Muscle layer of duodenum (tissue), 2 donors: ENCODE measurements around the gene ZDHHC18.

ENCODE experiments used
- H3K27ac ChIP-seq: one replicate; pipeline ENCODE4 v1.7.0; 2013; ENCODE audit warnings: mild to moderate bottlenecking, low read length
- H3K27me3 ChIP-seq: one replicate; pipeline ENCODE4 v1.7.0; 2013; ENCODE audit warnings: low read depth, mild to moderate bottlenecking, control low read depth, low read length
- H3K36me3 ChIP-seq, 2 donors: one replicate each; pipeline ENCODE4 v1.7.0; 2013; ENCODE audit warnings: low read length in 2 of 2, control low read depth in 1 of 2, mild to moderate bottlenecking in 1 of 2; ENCODE audit not compliant: insufficient read depth in 2 of 2, control insufficient read depth in 1 of 2
- H3K4me1 ChIP-seq, 2 donors: one replicate each; pipeline ENCODE4 v1.7.0; 2013; ENCODE audit warnings: low read length in 2 of 2, mild to moderate bottlenecking in 2 of 2, control low read depth in 1 of 2, moderate library complexity in 1 of 2; ENCODE audit not compliant: insufficient read depth in 2 of 2, control insufficient read depth in 1 of 2
- H3K4me3 ChIP-seq, 2 donors: one replicate each; pipeline ENCODE4 v1.7.0; 2013; ENCODE audit warnings: low read length in 2 of 2, low read depth in 1 of 2, mild to moderate bottlenecking in 1 of 2
- H3K9me3 ChIP-seq, 2 donors: one replicate each; pipeline ENCODE4 v1.7.0; 2013; ENCODE audit warnings: low read length in 2 of 2, control low read depth in 1 of 2, mild to moderate bottlenecking in 1 of 2; ENCODE audit not compliant: control insufficient read depth in 1 of 2
- donor health status: healthy.

The ZDHHC18 gene

DNA sequence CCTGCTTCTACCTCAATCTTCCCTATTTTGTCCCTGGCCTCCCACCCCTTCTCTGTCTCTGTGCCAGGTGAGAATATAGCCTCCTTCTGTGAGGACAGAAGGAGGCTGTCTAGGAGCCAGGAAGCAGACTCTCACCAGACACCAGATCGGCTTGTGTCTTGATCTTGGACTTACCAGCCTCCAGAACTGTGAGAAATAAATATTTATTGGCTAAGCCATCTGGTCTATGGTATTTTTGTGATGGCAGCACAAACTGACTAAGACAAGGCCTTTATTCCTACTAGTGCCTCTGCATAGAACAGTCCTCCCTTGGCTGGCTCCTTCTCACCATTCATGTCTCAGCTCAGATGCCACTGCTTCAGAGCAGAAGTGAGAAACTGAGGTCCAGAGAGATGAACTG, 61.7 kb downstream of the ZDHHC18 start:
- Histone ChIP-seq H3K27me3 (no peaks in the 10 kb centered on the region), H3K4me3 (no peak overlapping the region), H3K4me1 (peaks cover 12 to 19% of the 10 kb centered on the region in 2 donors), H3K27ac (no peak overlapping the region), H3K9me3 (no peaks in the 10 kb centered on the region), H3K36me3 (peaks cover 48 to 68% of the 10 kb centered on the region in 2 donors)

GRCh38 chr1:26889551-26890466, 63.3 kb downstream of the ZDHHC18 start, which contains the start of gene GPN2:
Gene GPN2, minus strand, starts transcription at chr1:26890283. Its CDS starts 187 bp downstream, at chr1:26890096.
- peak within 1 kb of the TSS; percentile 84 to 97 for H3K4me3 ChIP-seq
- no peaks in the 10 kb centered on the region for H3K9me3 ChIP-seq
- peaks cover 12 to 19% of the 10 kb centered on the region in 2 donors for H3K4me1 ChIP-seq
- H3K27me3 ChIP-seq, result no peaks in the 10 kb centered on the region
- peak within 1 kb of the TSS; percentile 92 for H3K27ac ChIP-seq
- H3K36me3 ChIP-seq, result peaks cover 42 to 68% of the 10 kb centered on the region in 2 donors

DNA sequence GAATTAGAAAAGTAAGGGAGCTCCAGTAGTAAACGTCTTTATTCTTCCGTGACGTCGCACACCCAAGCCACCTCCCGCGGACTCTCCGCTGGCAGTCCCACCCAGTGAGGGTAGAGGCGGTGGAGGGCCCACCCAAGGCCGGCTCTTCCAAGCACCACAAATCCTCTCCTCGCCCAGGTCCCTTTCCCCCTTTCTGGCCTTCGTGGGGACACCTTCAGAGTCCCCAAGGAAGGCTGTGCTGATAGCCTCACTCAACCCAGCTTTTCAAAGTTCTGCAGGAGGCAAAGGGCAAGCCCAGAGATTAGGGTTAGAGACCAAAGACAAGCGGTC, 63.9 kb downstream of the ZDHHC18 start:
- Histone ChIP-seq H3K27ac (peak overlapping the region; percentile 92), H3K36me3 (peaks cover 37 to 68% of the 10 kb centered on the region in 2 donors), H3K4me3 (peak overlapping the region; percentile 84 to 97), H3K4me1 (peaks cover 12 to 19% of the 10 kb centered on the region in 2 donors), H3K9me3 (no peaks in the 10 kb centered on the region), H3K27me3 (no peaks in the 10 kb centered on the region)

GRCh38 chr1:26894263-26894662, 67.8 kb downstream of the ZDHHC18 start:
- H3K36me3 ChIP-seq, result peaks cover 30 to 56% of the 10 kb centered on the region in 2 donors
- no peak overlapping the region for H3K4me3 ChIP-seq
- H3K27me3 ChIP-seq, result no peaks in the 10 kb centered on the region
- peaks cover 10 to 19% of the 10 kb centered on the region in 2 donors for H3K4me1 ChIP-seq
- no peaks in the 10 kb centered on the region for H3K9me3 ChIP-seq
- no peak overlapping the region for H3K27ac ChIP-seq

DNA sequence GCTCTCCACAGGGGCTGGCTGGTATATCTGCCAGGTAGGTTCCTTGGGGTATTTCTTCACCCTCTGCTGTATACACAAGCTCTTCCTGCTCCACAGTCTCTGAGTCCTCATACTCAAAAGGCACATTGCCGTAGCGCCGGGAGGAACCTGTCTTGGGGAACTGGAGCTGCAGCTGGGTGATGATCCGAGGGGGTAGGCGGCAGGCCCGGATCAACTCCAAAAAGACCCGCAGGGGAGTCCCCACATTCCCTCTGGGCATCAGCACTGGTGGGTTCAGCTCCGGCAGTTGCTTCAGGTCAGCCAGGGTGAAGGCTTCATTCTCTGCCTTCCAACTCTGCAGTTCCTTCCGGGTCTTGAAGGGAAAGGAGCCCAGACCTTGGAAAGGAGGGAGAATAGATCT, 70.9 kb downstream of the ZDHHC18 start:
- Histone ChIP-seq H3K36me3 (peaks cover 26 to 56% of the 10 kb centered on the region in 2 donors), H3K27me3 (no peaks in the 10 kb centered on the region), H3K4me3 (no peak overlapping the region), H3K9me3 (no peaks in the 10 kb centered on the region), H3K27ac (no peak overlapping the region), H3K4me1 (peaks cover 8 to 20% of the 10 kb centered on the region in 2 donors)

- H3K4me1 ChIP-seq, result peaks cover 8 to 20% of the 10 kb centered on the region in 2 donors
- H3K27me3 ChIP-seq, result no peaks in the 10 kb centered on the region
- H3K9me3 ChIP-seq, result no peaks in the 10 kb centered on the region
Observed at GRCh38 chr1:26900001-26900814, 73.7 kb downstream of the ZDHHC18 start, which contains the start of gene GPATCH3. Gene GPATCH3, minus strand, starts transcription at chr1:26900467. Its CDS starts 25 bp downstream, at chr1:26900442.

DNA sequence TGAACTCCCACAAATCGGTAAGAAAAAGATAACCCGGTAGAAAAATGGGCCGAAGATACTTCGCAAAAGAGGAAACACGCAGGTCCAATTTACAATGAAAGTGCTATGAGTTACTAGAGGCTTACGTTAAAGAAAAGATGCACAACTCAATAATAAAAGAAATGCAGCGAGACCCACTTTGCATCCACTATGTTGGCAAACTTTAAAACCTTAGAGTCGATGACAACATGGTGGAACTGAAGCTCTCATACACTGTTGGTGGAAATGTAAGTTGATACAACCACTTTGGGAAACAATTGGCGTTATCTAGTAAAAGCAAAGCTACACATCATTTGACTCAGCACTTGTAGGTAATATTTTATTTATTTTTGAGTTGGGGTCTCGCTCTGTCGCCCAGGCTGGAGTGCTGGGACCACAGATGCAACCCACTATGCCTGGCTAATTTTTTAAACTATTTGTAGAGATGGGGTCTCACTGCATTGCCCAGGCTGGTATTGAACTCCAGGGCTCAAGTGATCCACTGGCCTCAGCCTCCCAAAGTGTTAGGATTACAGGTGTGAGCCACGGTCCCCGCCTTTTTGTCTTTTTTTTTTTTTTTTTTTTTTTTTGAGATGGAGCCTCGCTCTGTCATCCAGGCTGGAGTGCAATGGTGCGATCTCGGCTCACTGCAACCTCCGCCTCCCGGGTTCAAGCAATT, 74.5 kb downstream of the ZDHHC18 start:
- Histone ChIP-seq H3K4me1 (peaks cover 8 to 20% of the 10 kb centered on the region in 2 donors), H3K36me3 (peaks cover 11 to 20% of the 10 kb centered on the region in 2 donors), H3K27ac (peak overlapping the region; percentile 93), H3K9me3 (no peaks in the 10 kb centered on the region), H3K4me3 (peak overlapping the region; percentile 88 to 100), H3K27me3 (no peaks in the 10 kb centered on the region)

More at GRCh38 chr1:26900001-26900814, 73.7 kb downstream of the ZDHHC18 start, which contains the start of gene GPATCH3:
- H3K4me3 ChIP-seq, result peak within 1 kb of the TSS; percentile 88 to 100
- H3K36me3 ChIP-seq, result peaks cover 14 to 27% of the 10 kb centered on the region in 2 donors
- H3K27ac ChIP-seq, result peak within 1 kb of the TSS; percentile 93
